ENCODE measurements around the gene RAPGEF4. TPM values are rescaled to one million over a fixed set of nuclear protein-coding genes. Genes with fewer than 3 reads are reported as not detected.

The RAPGEF4 gene
- total RNA-seq, 1 experiment from 2014 or later, result 1.4 TPM

DNA sequence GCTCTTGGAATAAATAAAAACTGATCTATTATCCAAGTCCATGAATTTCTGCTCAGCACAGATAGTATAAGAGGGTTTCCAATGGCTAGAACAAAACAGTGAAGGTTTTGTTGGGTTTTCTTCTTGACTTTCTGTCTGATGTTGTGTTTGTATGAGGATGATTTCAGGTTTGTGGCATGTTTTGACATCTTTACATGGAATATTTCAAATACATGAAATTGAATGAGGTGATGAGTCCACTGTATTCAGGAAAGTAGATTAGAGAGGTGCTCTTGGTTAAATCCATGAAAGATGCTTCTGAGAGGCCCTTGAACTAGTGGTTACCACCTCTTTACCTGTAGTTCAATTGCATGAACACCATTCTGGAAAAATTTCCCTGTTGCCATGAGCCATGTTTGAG, 84.3 kb downstream of the RAPGEF4 start:
- Histone ChIP-seq H3K9ac (ENCODE audit: extremely low read depth, insufficient read length, low read length) (no peak overlapping the region), H2AFZ (ENCODE audit: low read length) (no peak overlapping the region), H3K9me3 (ENCODE audit: control insufficient read depth, low read depth, low read length) (no peaks in the 10 kb centered on the region), H3K23ac (ENCODE audit: insufficient read length, low read depth, low read length) (no peak overlapping the region), H3K4me2 (ENCODE audit: insufficient read depth, insufficient read length, low read length) (no peak overlapping the region), H2BK120ac (ENCODE audit: low read depth, low read length, poor library complexity, severe bottlenecking) (no peak overlapping the region), H3K23me2 (ENCODE audit: insufficient read length, low read depth, low read length, poor library complexity, severe bottlenecking) (no peaks in the 10 kb centered on the region), H3K14ac (ENCODE audit: insufficient read depth, low read length) (no peak overlapping the region), H2BK5ac (ENCODE audit: insufficient read length, low read length) (no peak overlapping the region), H2BK15ac (ENCODE audit: low read depth, low read length) (no peak overlapping the region), H2BK20ac (ENCODE audit: low read depth, low read length, poor library complexity, severe bottlenecking) (no peak overlapping the region), H4K8ac (replicated peaks; ENCODE audit: insufficient read length, low read depth, low read length) (no peak overlapping the region), H4K20me1 (ENCODE audit: control insufficient read depth, insufficient read depth, insufficient read length) (no peaks in the 10 kb centered on the region), H2AK5ac (ENCODE audit: insufficient read length, low read length) (no peak overlapping the region), H3T11ph (ENCODE audit: low read length) (no peak overlapping the region), H3K27ac (ENCODE audit: insufficient read length, low read depth, low read length) (no peak overlapping the region), H3K79me2 (ENCODE audit: insufficient read depth, low read length) (no peaks in the 10 kb centered on the region), H3K56ac (ENCODE audit: insufficient read length, low read depth, low read length) (no peak overlapping the region), H4K5ac (ENCODE audit: insufficient read length, low read depth, low read length) (no peak overlapping the region), H4K91ac (ENCODE audit: insufficient read length, low read depth, low read length) (no peak overlapping the region), H3K4ac (ENCODE audit: low read depth, low read length) (no peak overlapping the region), H3K27me3 (ENCODE audit: insufficient read depth, low read length) (no peaks in the 10 kb centered on the region), H3K18ac (ENCODE audit: insufficient read length, low read depth, low read length) (no peak overlapping the region), H3K4me1 (ENCODE audit: insufficient read depth, low read length) (no peaks in the 10 kb centered on the region), H3K79me1 (ENCODE audit: insufficient read depth, low read depth, low read length, poor library complexity, severe bottlenecking) (no peaks in the 10 kb centered on the region), H2BK12ac (ENCODE audit: insufficient read length, low read depth, low read length) (no peak overlapping the region)
- Mint-ChIP-seq H3K4me1 (no peaks in the 10 kb centered on the region), H3K4me3 (no peak overlapping the region), H3K27me3 (ENCODE audit: low read depth) (no peaks in the 10 kb centered on the region), H3K36me3 (ENCODE audit: insufficient read depth in 1 of 3, low read depth in 3 of 3) (no peaks in the 10 kb centered on the region), H3K9me3 (no peaks in the 10 kb centered on the region), H3K27ac (no peak overlapping the region)
- DNase-seq, result no peak
- no peak for TF ChIP-seq CTCF (conservative IDR thresholded peaks at IDR 0.05)
